MM.1S (cell line): ENCODE data around the gene IL1R2.
"Not testable (repeated sequence)": the region's sequence is repeated elsewhere in the genome, so short reads cannot be mapped to it uniquely, and the experiment has no call there.

ENCODE experiments used
- DNase-seq: peaks from one replicate; pipeline ENCODE4 v3.0.0-alpha.2; 2015
- H2AFZ ChIP-seq: fragments of 300-600 bp; sonication (generic); 2 replicates; pipeline ENCODE4 v1.6.0; 2016; ENCODE audit warnings: antibody characterized with exemption, low read length
- H3F3A ChIP-seq: fragments of 300-600 bp; sonication (generic); 2 replicates; pipeline ENCODE4 v1.6.1; 2016; ENCODE audit warnings: mild to moderate bottlenecking, antibody characterized with exemption, low read length, moderate library complexity, mixed read lengths; ENCODE audit not compliant: insufficient read depth
- H3K27ac ChIP-seq: fragments of 300-600 bp; sonication (generic); 2 replicates; pipeline ENCODE4 v1.5.1; 2016; ENCODE audit warnings: mild to moderate bottlenecking, low read length
- H3K27me3 ChIP-seq: fragments of 300-600 bp; sonication (generic); replicated peaks from 2 replicates; pipeline ENCODE4 v1.6.0; 2016; ENCODE audit warnings: low read length; ENCODE audit not compliant: insufficient read depth
- H3K36me3 ChIP-seq: fragments of 300-600 bp; sonication (generic); replicated peaks from 2 replicates; pipeline ENCODE4 v1.6.1; 2016; ENCODE audit warnings: mild to moderate bottlenecking, low read length, mixed read lengths; ENCODE audit not compliant: insufficient read depth
- H3K4me1 ChIP-seq: fragments of 300-600 bp; sonication (generic); 2 replicates; pipeline ENCODE4 v1.6.1; 2016; ENCODE audit warnings: low read length, mixed read lengths
- H3K4me2 ChIP-seq: fragments of 300-600 bp; sonication (generic); 2 replicates; pipeline ENCODE4 v1.6.0; 2016; ENCODE audit warnings: low read depth, low read length
- H3K4me3 ChIP-seq: fragments of 300-600 bp; sonication (generic); 2 replicates; pipeline ENCODE4 v1.5.1; 2016; ENCODE audit warnings: low read length, mixed read lengths
- H3K79me2 ChIP-seq: fragments of 300-600 bp; sonication (generic); 2 replicates; pipeline ENCODE4 v1.6.1; 2016; ENCODE audit warnings: mixed run types, low read length, mixed read lengths
- H3K9ac ChIP-seq: fragments of 300-600 bp; sonication (generic); 2 replicates; pipeline ENCODE4 v1.6.1; 2016; ENCODE audit warnings: low read length, mixed read lengths
- H3K9me2 ChIP-seq: fragments of 300-600 bp; sonication (generic); replicated peaks from 2 replicates; pipeline ENCODE4 v1.6.1; 2016; ENCODE audit warnings: mild to moderate bottlenecking, low read length, mixed read lengths; ENCODE audit not compliant: insufficient read depth
- H3K9me3 ChIP-seq: fragments of 300-600 bp; sonication (generic); replicated peaks from 2 replicates; pipeline ENCODE4 v1.6.1; 2016; ENCODE audit warnings: mild to moderate bottlenecking, low read length, mixed read lengths; ENCODE audit not compliant: insufficient read depth
- H4K20me1 ChIP-seq: fragments of 300-600 bp; sonication (generic); 2 replicates; pipeline ENCODE4 v1.6.1; 2016; ENCODE audit warnings: mild to moderate bottlenecking, low read length, moderate library complexity, mixed read lengths; ENCODE audit not compliant: insufficient read depth
- EZH2 ChIP-seq: fragments of 300-600 bp; sonication (generic); optimal IDR thresholded peaks from 2 replicates; pipeline ENCODE3; 2017; ENCODE audit warnings: low read depth, mild to moderate bottlenecking, antibody characterized with exemption, low read length, mixed read lengths
- EZH2phosphoT487 ChIP-seq: fragments of 300-600 bp; sonication (generic); IDR thresholded peaks from 2 replicates; pipeline ENCODE4 v1.6.1; 2018; ENCODE audit warnings: antibody characterized with exemption, low read length
- TF ChIP-seq, protein P1 (sequence below): fragments of 300-600 bp; sonication (generic); IDR thresholded peaks from 2 replicates; pipeline ENCODE4 v1.5.1; 2016; ENCODE audit warnings: antibody characterized with exemption, low read length, mixed read lengths

The IL1R2 gene

DNA sequence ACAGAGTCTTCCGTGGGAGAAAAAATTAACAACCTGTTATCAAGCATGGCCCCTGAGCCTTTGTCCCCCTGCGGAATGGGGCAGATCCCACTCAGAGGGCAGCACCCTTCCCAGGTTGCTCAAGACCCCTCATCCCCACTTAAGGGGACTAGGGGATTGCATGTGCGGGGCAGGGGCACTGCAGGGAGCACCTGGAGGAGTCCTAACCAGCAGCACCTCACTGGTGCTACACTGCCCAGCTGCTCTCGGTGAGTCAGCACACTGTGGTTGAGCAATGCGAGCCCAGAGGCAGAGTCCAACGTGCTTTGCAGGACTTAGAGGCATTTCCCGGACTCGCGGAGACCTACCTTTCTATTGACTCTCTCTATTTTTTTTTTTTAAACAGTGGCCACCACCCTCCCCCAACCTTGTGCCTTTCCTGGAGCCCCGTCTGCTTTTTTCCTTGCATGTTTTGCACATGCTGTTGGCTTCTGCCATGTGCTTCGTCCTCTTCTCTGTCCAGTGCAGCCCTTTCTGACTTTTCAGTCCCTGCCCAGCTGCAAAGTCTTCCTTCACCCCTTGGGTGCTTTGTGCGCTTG is 74.0 kb downstream of the IL1R2 start:
- TF ChIP-seq, protein P1, sequence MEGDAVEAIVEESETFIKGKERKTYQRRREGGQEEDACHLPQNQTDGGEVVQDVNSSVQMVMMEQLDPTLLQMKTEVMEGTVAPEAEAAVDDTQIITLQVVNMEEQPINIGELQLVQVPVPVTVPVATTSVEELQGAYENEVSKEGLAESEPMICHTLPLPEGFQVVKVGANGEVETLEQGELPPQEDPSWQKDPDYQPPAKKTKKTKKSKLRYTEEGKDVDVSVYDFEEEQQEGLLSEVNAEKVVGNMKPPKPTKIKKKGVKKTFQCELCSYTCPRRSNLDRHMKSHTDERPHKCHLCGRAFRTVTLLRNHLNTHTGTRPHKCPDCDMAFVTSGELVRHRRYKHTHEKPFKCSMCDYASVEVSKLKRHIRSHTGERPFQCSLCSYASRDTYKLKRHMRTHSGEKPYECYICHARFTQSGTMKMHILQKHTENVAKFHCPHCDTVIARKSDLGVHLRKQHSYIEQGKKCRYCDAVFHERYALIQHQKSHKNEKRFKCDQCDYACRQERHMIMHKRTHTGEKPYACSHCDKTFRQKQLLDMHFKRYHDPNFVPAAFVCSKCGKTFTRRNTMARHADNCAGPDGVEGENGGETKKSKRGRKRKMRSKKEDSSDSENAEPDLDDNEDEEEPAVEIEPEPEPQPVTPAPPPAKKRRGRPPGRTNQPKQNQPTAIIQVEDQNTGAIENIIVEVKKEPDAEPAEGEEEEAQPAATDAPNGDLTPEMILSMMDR = no peak
- TF ChIP-seq EZH2phosphoT487 (no peak), EZH2 (no peak)
- Histone ChIP-seq H3F3A (no peaks in the 10 kb centered on the region), H3K79me2 (no peaks in the 10 kb centered on the region), H3K4me3 (no peak overlapping the region), H3K36me3 (no peaks in the 10 kb centered on the region), H3K27me3 (no peaks in the 10 kb centered on the region), H3K4me1 (no peaks in the 10 kb centered on the region), H2AFZ (no peak overlapping the region), H3K4me2 (no peak overlapping the region), H3K9me3 (no peaks in the 10 kb centered on the region), H3K27ac (no peak overlapping the region), H3K9me2 (no peaks in the 10 kb centered on the region), H3K9ac (no peak overlapping the region), H4K20me1 (no peaks in the 10 kb centered on the region)
- no peak for DNase-seq

DNA sequence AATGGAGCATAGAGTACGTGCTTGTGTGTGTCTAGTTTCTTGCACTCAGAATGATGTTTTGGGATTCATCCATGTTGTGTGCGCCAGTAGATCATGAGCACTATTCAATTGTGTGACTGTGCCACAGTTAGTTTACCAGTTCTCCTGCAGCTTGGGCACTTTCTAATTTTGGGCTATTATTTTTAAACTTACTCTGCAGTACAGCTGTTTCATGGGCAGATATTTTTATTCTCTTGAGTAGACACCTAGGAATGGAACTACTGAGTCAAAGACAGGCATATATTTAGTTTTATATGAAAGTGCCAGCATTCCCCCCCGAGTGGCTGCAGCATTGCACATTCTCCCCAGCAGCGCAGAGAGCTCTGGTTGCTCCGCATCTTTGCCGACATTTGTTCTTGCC is 74.8 kb downstream of the IL1R2 start:
- H3F3A ChIP-seq = no peaks in the 10 kb centered on the region
- H3K9me2 ChIP-seq = no peaks in the 10 kb centered on the region
- H3K27me3 ChIP-seq = no peaks in the 10 kb centered on the region
- H3K36me3 ChIP-seq = no peaks in the 10 kb centered on the region
- no peak overlapping the region for H3K4me2 ChIP-seq
- H3K9ac ChIP-seq = no peak overlapping the region
- no peak overlapping the region for H2AFZ ChIP-seq
- no peaks in the 10 kb centered on the region for H3K4me1 ChIP-seq
- TF ChIP-seq EZH2 (no peak), EZH2phosphoT487 (no peak)
- TF ChIP-seq, protein P1 = no peak
- H3K9me3 ChIP-seq = no peaks in the 10 kb centered on the region
- H3K27ac ChIP-seq = no peak overlapping the region
- no peaks in the 10 kb centered on the region for H3K79me2 ChIP-seq
- H4K20me1 ChIP-seq = no peaks in the 10 kb centered on the region
- H3K4me3 ChIP-seq = no peak overlapping the region
- no peak for DNase-seq

DNA sequence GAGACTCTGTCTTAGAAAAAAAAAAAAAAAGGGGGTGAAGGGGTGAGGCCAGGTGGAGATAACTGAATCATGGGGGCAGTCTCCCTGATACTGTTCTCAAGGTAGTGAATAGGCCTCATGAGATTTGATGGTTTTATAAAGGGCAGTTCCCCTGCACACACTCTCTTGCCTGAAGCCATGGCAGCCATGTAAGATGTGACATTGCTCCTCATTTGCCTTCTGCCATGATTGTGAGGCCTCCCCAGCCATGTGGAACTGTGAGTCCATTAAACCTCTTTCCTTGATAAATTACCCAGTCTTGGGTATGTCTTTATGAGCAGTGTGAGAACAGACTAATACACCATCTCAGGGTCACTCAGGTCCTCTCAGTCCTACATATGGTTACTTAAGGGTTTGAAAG is 76.4 kb downstream of the IL1R2 start:
- H3K4me2 ChIP-seq, H3K9me2 ChIP-seq, H4K20me1 ChIP-seq, H3K27me3 ChIP-seq, H3K9me3 ChIP-seq, DNase-seq, H3K36me3 ChIP-seq, H3F3A ChIP-seq, H3K4me3 ChIP-seq, H3K4me1 ChIP-seq, H3K9ac ChIP-seq, H3K27ac ChIP-seq, H2AFZ ChIP-seq, H3K79me2 ChIP-seq: not testable (repeated sequence)

- H3K79me2 ChIP-seq = no peaks in the 10 kb centered on the region
- no peaks in the 10 kb centered on the region for H3K9me2 ChIP-seq
- no peaks in the 10 kb centered on the region for H3K9me3 ChIP-seq
- H2AFZ ChIP-seq = no peak overlapping the region
- H3K27me3 ChIP-seq = no peaks in the 10 kb centered on the region
- no peak overlapping the region for H3K27ac ChIP-seq
- no peaks in the 10 kb centered on the region for H3F3A ChIP-seq
- no peaks in the 10 kb centered on the region for H3K36me3 ChIP-seq
- TF ChIP-seq, protein P1 = no peak
- TF ChIP-seq EZH2 = no peak
- TF ChIP-seq EZH2phosphoT487 = no peak
- no peaks in the 10 kb centered on the region for H4K20me1 ChIP-seq
- H3K4me3 ChIP-seq = no peak overlapping the region
- H3K4me1 ChIP-seq = no peaks in the 10 kb centered on the region
- no peak overlapping the region for H3K4me2 ChIP-seq
- DNase-seq = no peak
- H3K9ac ChIP-seq = no peak overlapping the region
Measured at GRCh38 chr2:102069311-102069974, 77.7 kb downstream of the IL1R2 start.
